HUES48 (cell line): ENCODE results near the gene SLC24A4.

Experiments used
- H3K27ac ChIP-seq: one replicate; pipeline ENCODE4 v1.7.0; 2013; ENCODE audit warnings: low read depth, low read length, inconsistent platforms
- H3K27me3 ChIP-seq: 2 replicates; pipeline ENCODE4 v1.6.1; 2013; ENCODE audit warnings: mild to moderate bottlenecking, low read length; ENCODE audit not compliant: control insufficient read depth, insufficient read depth
- H3K36me3 ChIP-seq: 2 replicates; pipeline ENCODE4 v1.6.1; 2013; ENCODE audit warnings: low read length; ENCODE audit not compliant: control insufficient read depth, insufficient read depth
- H3K4me1 ChIP-seq: 2 replicates; pipeline ENCODE4 v1.6.1; 2013; ENCODE audit warnings: mild to moderate bottlenecking, low read length; ENCODE audit not compliant: control insufficient read depth, insufficient read depth
- H3K4me3 ChIP-seq: 2 replicates; pipeline ENCODE4 v1.5.1; 2013; ENCODE audit warnings: mild to moderate bottlenecking, low read depth, low read length
- H3K9ac ChIP-seq: 2 replicates; pipeline ENCODE4 v1.6.1; 2013; ENCODE audit warnings: mild to moderate bottlenecking, low read depth, low read length, moderate library complexity
- H3K9me3 ChIP-seq: 2 replicates; pipeline ENCODE4 v1.6.1; 2013; ENCODE audit warnings: low read length; ENCODE audit not compliant: control insufficient read depth, insufficient read depth

SLC24A4 gene

GRCh38 chr14:92503756-92504491 lies 181.0 kb downstream of the SLC24A4 start:
- Histone ChIP-seq H3K27me3 (no peaks in the 10 kb centered on the region), H3K9me3 (no peaks in the 10 kb centered on the region), H3K9ac (no peak overlapping the region), H3K36me3 (no peaks in the 10 kb centered on the region), H3K4me1 (no peaks in the 10 kb centered on the region), H3K4me3 (no peak overlapping the region), H3K27ac (no peak overlapping the region)

- Histone ChIP-seq H3K4me1 (no peaks in the 10 kb centered on the region), H3K36me3 (no peaks in the 10 kb centered on the region)
Observed at GRCh38 chr14:92505826-92506225, 182.9 kb downstream of the SLC24A4 start.

DNA sequence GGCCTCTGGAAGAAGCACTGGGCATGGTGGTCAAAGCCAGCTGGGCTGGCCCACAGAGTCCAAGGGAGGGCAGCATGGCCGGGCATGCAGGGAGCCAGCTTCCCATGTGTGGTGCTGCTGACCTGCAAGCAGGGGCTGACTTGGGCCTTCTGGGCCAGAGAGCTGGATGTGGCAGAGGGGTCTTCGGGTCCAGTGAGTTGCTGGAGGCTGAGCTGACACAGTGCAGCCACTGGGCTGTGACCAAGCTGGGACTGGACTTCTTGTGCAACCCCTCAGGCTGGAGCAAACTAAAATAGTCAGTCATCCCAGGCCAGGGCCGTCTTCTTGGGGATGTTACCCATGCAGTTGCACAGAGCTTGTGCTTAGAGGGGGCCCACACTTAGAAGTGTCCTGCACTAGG lies 183.3 kb downstream of the SLC24A4 start:
- Histone ChIP-seq H3K27ac (no peak overlapping the region), H3K9me3 (no peaks in the 10 kb centered on the region), H3K4me3 (no peak overlapping the region), H3K9ac (no peak overlapping the region), H3K4me1 (no peaks in the 10 kb centered on the region), H3K36me3 (no peaks in the 10 kb centered on the region), H3K27me3 (no peaks in the 10 kb centered on the region; the same call in 1 of the 2 replicates)

More at GRCh38 chr14:92505826-92506225, 182.9 kb downstream of the SLC24A4 start:
- no peaks in the 10 kb centered on the region for H3K9me3 ChIP-seq
- H3K27me3 ChIP-seq: no peaks in the 10 kb centered on the region; the same call in 1 of the 2 replicates
- no peak overlapping the region for H3K4me3 ChIP-seq
- no peak overlapping the region for H3K9ac ChIP-seq
- no peak overlapping the region for H3K27ac ChIP-seq

DNA sequence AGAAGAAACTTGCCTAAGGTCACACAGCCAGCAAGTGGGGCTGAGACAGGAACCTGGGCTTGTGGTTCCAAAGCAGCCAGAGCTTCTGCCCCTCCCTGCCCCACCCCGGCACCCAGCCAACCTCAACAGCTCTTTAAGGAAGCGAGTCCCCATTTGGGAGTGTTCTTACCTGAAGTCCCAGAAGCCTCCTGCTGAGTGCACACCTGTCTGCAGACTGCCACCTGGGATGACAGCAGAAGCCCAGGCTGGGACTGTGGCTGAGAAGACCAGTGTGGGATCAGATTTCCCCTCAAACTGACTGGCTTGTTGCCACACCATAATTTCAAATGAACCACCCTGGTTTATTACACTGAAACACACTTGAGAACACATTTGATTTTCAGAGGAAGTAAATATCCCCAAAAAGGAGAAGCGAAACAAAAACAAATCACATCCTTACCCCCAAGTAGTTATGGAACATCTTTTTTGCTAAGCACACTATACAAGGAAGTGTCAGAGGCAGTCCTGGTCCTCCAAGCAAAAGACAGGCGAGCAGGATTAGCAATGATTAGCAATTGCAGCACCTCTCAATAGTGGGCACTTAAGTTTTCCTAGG lies 184.3 kb downstream of the SLC24A4 start:
- H3K9me3 ChIP-seq: no peaks in the 10 kb centered on the region
- H3K27me3 ChIP-seq: peaks cover under 1% of the 10 kb centered on the region; the same call in 1 of the 2 replicates
- no peaks in the 10 kb centered on the region for H3K4me1 ChIP-seq
- H3K36me3 ChIP-seq: no peaks in the 10 kb centered on the region
- no peak overlapping the region for H3K9ac ChIP-seq
- no peak overlapping the region for H3K4me3 ChIP-seq
- no peak overlapping the region for H3K27ac ChIP-seq

- H3K4me1 ChIP-seq: no peaks in the 10 kb centered on the region
- peaks cover 34% of the 10 kb centered on the region for H3K27me3 ChIP-seq
- peak overlapping the region; percentile 80 for H3K27ac ChIP-seq
- no peaks in the 10 kb centered on the region for H3K36me3 ChIP-seq
- H3K9ac ChIP-seq: no peak overlapping the region
- no peak overlapping the region for H3K4me3 ChIP-seq
- H3K9me3 ChIP-seq: no peaks in the 10 kb centered on the region
Observed at GRCh38 chr14:92510972-92511371, 188.0 kb downstream of the SLC24A4 start.

GRCh38 chr14:92511453-92512238 lies 188.7 kb downstream of the SLC24A4 start:
- peak overlapping the region; percentile 80 for H3K27ac ChIP-seq
- no peaks in the 10 kb centered on the region for H3K36me3 ChIP-seq
- H3K9me3 ChIP-seq: no peaks in the 10 kb centered on the region
- peaks cover 36% of the 10 kb centered on the region for H3K27me3 ChIP-seq
- no peak overlapping the region for H3K9ac ChIP-seq
- H3K4me1 ChIP-seq: no peaks in the 10 kb centered on the region
- H3K4me3 ChIP-seq: no peak overlapping the region

- H3K27ac ChIP-seq: no peak overlapping the region
- H3K36me3 ChIP-seq: no peaks in the 10 kb centered on the region
- no peaks in the 10 kb centered on the region for H3K9me3 ChIP-seq
- no peak overlapping the region for H3K9ac ChIP-seq
- peaks cover 36% of the 10 kb centered on the region for H3K27me3 ChIP-seq
- peak overlapping the region; percentile 71; the same call in 1 of the 2 replicates for H3K4me3 ChIP-seq
- no peaks in the 10 kb centered on the region for H3K4me1 ChIP-seq
Observed at GRCh38 chr14:92512807-92513203, 189.8 kb downstream of the SLC24A4 start.

- Histone ChIP-seq H3K9ac (peak within 1 kb of the TSS; percentile 14; the same call in 1 of the 2 replicates), H3K36me3 (no peaks in the 10 kb centered on the region)
Observed at GRCh38 chr14:92513204-92513965, 190.4 kb downstream of the SLC24A4 start, which contains the start of gene RIN3. Gene RIN3 (plus strand): TSS chr14:92513781. CDS start chr14:92513933, 152 bp downstream.

GRCh38 chr14:92513966-92514843 lies 191.2 kb downstream of the SLC24A4 start:
- Histone ChIP-seq H3K27ac (no peak overlapping the region), H3K9me3 (no peaks in the 10 kb centered on the region), H3K9ac (peak overlapping the region; percentile 14; the same call in 1 of the 2 replicates), H3K4me1 (no peaks in the 10 kb centered on the region), H3K27me3 (peaks cover 36% of the 10 kb centered on the region), H3K4me3 (peak overlapping the region; percentile 71), H3K36me3 (no peaks in the 10 kb centered on the region)

More at GRCh38 chr14:92513204-92513965, 190.4 kb downstream of the SLC24A4 start, which contains the start of gene RIN3:
- H3K9me3 ChIP-seq: no peaks in the 10 kb centered on the region
- no peaks in the 10 kb centered on the region for H3K4me1 ChIP-seq
- peak within 1 kb of the TSS; percentile 71 for H3K4me3 ChIP-seq
- H3K27ac ChIP-seq: no peak within 1 kb of the TSS
- H3K27me3 ChIP-seq: peaks cover 36% of the 10 kb centered on the region
